Endodermal cell (in vitro differentiated cells): ENCODE measurements around the gene YY2. TPM values are rescaled to one million over a fixed set of nuclear protein-coding genes. Genes with fewer than 3 reads are reported as not detected.

Source experiments
- DNase-seq: peaks from one replicate; pipeline ENCODE4 v3.0.0-alpha.2; 2017
- H3K27ac ChIP-seq: 2 replicates; pipeline ENCODE4 v1.5.1; 2013; ENCODE audit warnings: mild to moderate bottlenecking, low read depth, low read length, moderate library complexity
- H3K27me3 ChIP-seq: 2 replicates; pipeline ENCODE4 v1.6.1; 2013; ENCODE audit warnings: mild to moderate bottlenecking, low read length, moderate library complexity; ENCODE audit not compliant: insufficient read depth, control insufficient read depth, poor library complexity, severe bottlenecking
- H3K36me3 ChIP-seq: 2 replicates; pipeline ENCODE4 v1.7.0; 2013; ENCODE audit warnings: mild to moderate bottlenecking, low read length, moderate library complexity; ENCODE audit not compliant: control insufficient read depth, insufficient read depth
- H3K4me1 ChIP-seq: one replicate; pipeline ENCODE4 v1.7.0; 2013; ENCODE audit warnings: low read length; ENCODE audit not compliant: control insufficient read depth, insufficient read depth
- H3K4me3 ChIP-seq: 2 replicates; pipeline ENCODE4 v1.5.1; 2013; ENCODE audit warnings: mild to moderate bottlenecking, low read length, moderate library complexity
- H3K9ac ChIP-seq: 2 replicates; pipeline ENCODE4 v1.6.1; 2013; ENCODE audit warnings: mild to moderate bottlenecking, low read length, moderate library complexity; ENCODE audit not compliant: poor library complexity, severe bottlenecking; ENCODE audit errors: extremely low read depth
- H3K9me3 ChIP-seq: 2 replicates; pipeline ENCODE4 v1.6.1; 2013; ENCODE audit warnings: mild to moderate bottlenecking, low read length, moderate library complexity; ENCODE audit not compliant: control insufficient read depth
- H3K27ac Mint-ChIP-seq: 2 replicates; pipeline ENCODE4 v1.8.0; 2020; ENCODE audit warnings: mixed read lengths
- H3K27me3 Mint-ChIP-seq: 2 replicates; pipeline ENCODE4 v1.8.0; 2021; ENCODE audit warnings: mild to moderate bottlenecking, mixed read lengths; ENCODE audit not compliant: insufficient read depth
- H3K36me3 Mint-ChIP-seq: 2 replicates; pipeline ENCODE4 v1.8.0; 2020; ENCODE audit warnings: low read depth, mixed read lengths
- H3K4me1 Mint-ChIP-seq: 2 replicates; pipeline ENCODE4 v1.8.0; 2020; ENCODE audit warnings: mixed read lengths
- H3K4me3 Mint-ChIP-seq: 2 replicates; pipeline ENCODE4 v1.8.0; 2020; ENCODE audit warnings: mild to moderate bottlenecking, moderate library complexity, mixed read lengths
- H3K9me3 Mint-ChIP-seq: 2 replicates; pipeline ENCODE4 v1.8.0; 2020; ENCODE audit warnings: mild to moderate bottlenecking, mixed read lengths
- WGBS, 2 experiments: methylation state at CpG; one replicate each; pipeline versions ENCODE4 v1.1.5 to v1.1.7; 2013; ENCODE audit warnings: missing lambda C conversion rate in 2 of 2, mixed read lengths in 1 of 2; ENCODE audit not compliant: insufficient coverage in 1 of 2, insufficient read length in 1 of 2; 5-methylcytosine and 5-hydroxymethylcytosine counted together
- total RNA-seq, 2 donors: library from RNA; stranded (reverse); fragmentation: NEBNext Ultra II Directional in 1 of 2; extraction: Animal tissue kit (Norgen Biotek cat#: 25700) in 1 of 2; gene quantifications; 2 replicates in 1 of 2; 3 replicates in 1 of 2; pipeline ENCODE4 v1.2.1, GENCODE V29; 2021
- TF ChIP-seq, protein P1 (sequence below): fragments of 200-600 bp; sonication (generic); conservative IDR thresholded peaks from 2 replicates; pipeline ENCODE4 v1.5.0; 2021; ENCODE audit warnings: antibody characterized with exemption, mild to moderate bottlenecking

The YY2 gene
- total RNA-seq, 2 donors from 2014 or later, result 1.4 to 1.9 TPM

DNA sequence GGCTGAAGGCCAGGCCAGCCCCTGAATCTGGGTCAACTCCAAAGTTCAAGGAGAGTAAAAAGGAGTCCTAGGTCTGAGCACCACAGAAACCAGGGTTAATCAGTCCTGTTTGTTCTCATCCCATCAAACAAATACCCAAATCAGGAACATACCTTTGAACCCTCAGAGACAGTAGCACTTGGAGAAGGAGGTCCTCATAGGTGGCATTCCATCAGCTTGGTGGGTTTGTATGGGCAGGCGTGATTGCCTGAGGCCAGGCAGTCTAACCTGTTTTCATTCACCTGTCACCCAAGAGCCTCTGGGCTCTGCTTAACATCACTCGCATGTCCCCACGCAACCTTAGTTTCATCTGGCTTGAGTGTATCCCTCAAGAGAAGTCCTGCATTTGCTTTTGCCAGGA is 33.9 kb upstream of the YY2 start:
- Histone ChIP-seq H3K9ac (no peak overlapping the region), H3K9me3 (no peaks in the 10 kb centered on the region), H3K4me3 (no peak overlapping the region), H3K27ac (no peak overlapping the region), H3K27me3 (no peaks in the 10 kb centered on the region), H3K4me1 (no peaks in the 10 kb centered on the region), H3K36me3 (no peaks in the 10 kb centered on the region)
- Mint-ChIP-seq H3K36me3 (no peaks in the 10 kb centered on the region), H3K9me3 (no peaks in the 10 kb centered on the region), H3K4me3 (no peak overlapping the region), H3K27ac (no peak overlapping the region), H3K4me1 (peaks cover 8% of the 10 kb centered on the region), H3K27me3 (no peaks in the 10 kb centered on the region)
- no peak for DNase-seq
- 93 to 98% methylated on average over 3 of the region's 3 CpGs for WGBS, 2 experiments
- TF ChIP-seq, protein P1, sequence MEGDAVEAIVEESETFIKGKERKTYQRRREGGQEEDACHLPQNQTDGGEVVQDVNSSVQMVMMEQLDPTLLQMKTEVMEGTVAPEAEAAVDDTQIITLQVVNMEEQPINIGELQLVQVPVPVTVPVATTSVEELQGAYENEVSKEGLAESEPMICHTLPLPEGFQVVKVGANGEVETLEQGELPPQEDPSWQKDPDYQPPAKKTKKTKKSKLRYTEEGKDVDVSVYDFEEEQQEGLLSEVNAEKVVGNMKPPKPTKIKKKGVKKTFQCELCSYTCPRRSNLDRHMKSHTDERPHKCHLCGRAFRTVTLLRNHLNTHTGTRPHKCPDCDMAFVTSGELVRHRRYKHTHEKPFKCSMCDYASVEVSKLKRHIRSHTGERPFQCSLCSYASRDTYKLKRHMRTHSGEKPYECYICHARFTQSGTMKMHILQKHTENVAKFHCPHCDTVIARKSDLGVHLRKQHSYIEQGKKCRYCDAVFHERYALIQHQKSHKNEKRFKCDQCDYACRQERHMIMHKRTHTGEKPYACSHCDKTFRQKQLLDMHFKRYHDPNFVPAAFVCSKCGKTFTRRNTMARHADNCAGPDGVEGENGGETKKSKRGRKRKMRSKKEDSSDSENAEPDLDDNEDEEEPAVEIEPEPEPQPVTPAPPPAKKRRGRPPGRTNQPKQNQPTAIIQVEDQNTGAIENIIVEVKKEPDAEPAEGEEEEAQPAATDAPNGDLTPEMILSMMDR, result no peak

GRCh38 chrX:21831496-21831895 is 24.3 kb upstream of the YY2 start:
- H3K9me3 ChIP-seq, result no peaks in the 10 kb centered on the region
- Mint-ChIP-seq H3K27me3 (peaks cover 2% of the 10 kb centered on the region), H3K36me3 (no peaks in the 10 kb centered on the region), H3K9me3 (no peaks in the 10 kb centered on the region), H3K27ac (no peak overlapping the region), H3K4me1 (peaks cover 4% of the 10 kb centered on the region), H3K4me3 (no peak overlapping the region)
- TF ChIP-seq, protein P1, result no peak
- H3K27me3 ChIP-seq, result no peaks in the 10 kb centered on the region
- H3K4me1 ChIP-seq, result no peaks in the 10 kb centered on the region
- no peak overlapping the region for H3K27ac ChIP-seq
- H3K4me3 ChIP-seq, result no peak overlapping the region
- no peaks in the 10 kb centered on the region for H3K36me3 ChIP-seq
- no peak overlapping the region for H3K9ac ChIP-seq
- no peak for DNase-seq
- WGBS, 2 experiments, result 84% methylated on average over 2 of the region's 2 CpGs; no CpG with 5 or more reads in 1 of the 2 experiments

GRCh38 chrX:21837056-21837455 is 18.7 kb upstream of the YY2 start:
- H3K4me3 ChIP-seq, result no peak overlapping the region
- Mint-ChIP-seq H3K9me3 (no peaks in the 10 kb centered on the region), H3K36me3 (no peaks in the 10 kb centered on the region), H3K4me1 (peaks cover 11% of the 10 kb centered on the region), H3K4me3 (no peak overlapping the region), H3K27ac (no peak overlapping the region), H3K27me3 (no peaks in the 10 kb centered on the region)
- no peak overlapping the region for H3K9ac ChIP-seq
- no peak for DNase-seq
- TF ChIP-seq, protein P1, result peak; percentile 25
- no peaks in the 10 kb centered on the region for H3K4me1 ChIP-seq
- H3K9me3 ChIP-seq, result no peaks in the 10 kb centered on the region
- WGBS, 2 experiments, result 63 to 85% methylated on average over 1 to 2 of the region's 2 CpGs
- H3K27ac ChIP-seq, result no peak overlapping the region
- H3K27me3 ChIP-seq, result no peaks in the 10 kb centered on the region
- no peaks in the 10 kb centered on the region for H3K36me3 ChIP-seq
